ENCODE data around the gene CREB5.

CREB5 gene

DNA sequence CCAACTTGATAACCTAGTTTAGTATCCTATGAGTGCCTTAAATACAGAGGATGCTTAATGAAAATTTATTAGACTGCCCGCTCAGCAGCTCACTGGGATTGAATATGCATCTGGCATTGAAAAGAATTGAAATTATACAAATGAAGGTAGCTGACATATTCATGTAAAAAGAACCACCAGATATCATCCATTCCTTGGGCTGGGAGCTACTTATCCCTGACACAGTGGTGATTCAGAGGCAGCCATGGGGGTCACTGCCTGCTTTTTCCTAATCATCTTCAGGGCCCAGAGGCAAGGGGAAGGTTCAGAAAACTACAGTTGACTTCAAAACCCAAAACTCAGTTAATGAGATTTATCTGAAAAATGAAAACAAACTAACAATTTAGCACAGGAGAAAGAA lies 424.9 kb downstream of the CREB5 start:
- no peak overlapping the region for H3K27ac Mint-ChIP-seq
- no peaks in the 10 kb centered on the region for H3K4me1 Mint-ChIP-seq
- ATAC-seq (replicated peaks) (no peak), DNase-seq (no peak)
- no peaks in the 10 kb centered on the region for H3K36me3 Mint-ChIP-seq
- H3K27me3 Mint-ChIP-seq, result peaks cover 4 to 6% of the 10 kb centered on the region in 2 donors
- H3K9me3 Mint-ChIP-seq, result peaks cover 0 to 1% of the 10 kb centered on the region in 2 donors
- no peak overlapping the region for H3K4me3 Mint-ChIP-seq

DNA sequence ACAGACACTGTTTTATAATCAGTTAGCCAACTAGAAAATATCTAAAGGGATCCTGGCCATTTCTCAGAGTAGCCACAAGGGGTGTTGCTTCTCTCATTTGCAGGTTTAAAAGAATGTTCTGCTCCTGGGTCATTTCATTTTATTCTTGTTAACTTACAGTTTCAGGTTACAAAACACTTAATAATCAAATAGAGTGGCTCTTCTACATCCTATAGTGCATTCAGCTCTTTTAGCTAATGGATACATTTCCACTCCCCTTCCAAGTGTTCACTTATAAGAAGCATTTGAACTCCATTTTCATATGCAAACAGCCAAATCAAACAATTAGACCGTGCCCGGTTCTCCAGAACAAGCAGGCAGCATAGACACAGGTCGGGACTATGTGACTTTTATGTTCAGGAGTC lies 428.3 kb downstream of the CREB5 start:
- H3K4me3 Mint-ChIP-seq, result no peak overlapping the region
- H3K36me3 Mint-ChIP-seq, result no peaks in the 10 kb centered on the region
- H3K27ac Mint-ChIP-seq, result no peak overlapping the region
- ATAC-seq (replicated peaks), result no peak
- H3K9me3 Mint-ChIP-seq, result peaks cover 0 to 1% of the 10 kb centered on the region in 2 donors
- no peak for DNase-seq
- H3K27me3 Mint-ChIP-seq, result peaks cover 13 to 20% of the 10 kb centered on the region in 2 donors
- H3K4me1 Mint-ChIP-seq, result no peaks in the 10 kb centered on the region

DNA sequence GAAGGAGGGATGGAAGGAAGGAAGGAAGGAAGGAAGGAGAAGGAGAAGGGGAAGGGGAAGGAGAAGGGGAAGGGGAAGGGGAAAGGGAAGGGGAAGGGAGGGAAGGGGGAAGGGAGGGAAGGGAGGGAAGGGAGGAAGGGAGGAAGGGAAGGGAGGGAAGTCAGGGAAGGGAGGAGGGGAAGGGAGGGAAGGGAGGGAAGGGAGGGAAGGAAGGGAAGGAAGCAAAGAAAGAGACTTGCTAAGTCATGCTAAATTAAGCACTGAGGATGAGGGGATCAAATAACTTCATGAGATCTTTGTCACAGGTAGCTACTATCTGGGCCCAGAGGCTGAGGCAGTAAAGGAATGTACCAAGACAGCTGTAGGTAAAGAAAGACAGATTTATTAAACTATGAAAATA lies 429.4 kb downstream of the CREB5 start:
- H3K4me1 Mint-ChIP-seq, result no peaks in the 10 kb centered on the region
- no peak for ATAC-seq (replicated peaks)
- no peaks in the 10 kb centered on the region for H3K36me3 Mint-ChIP-seq
- H3K4me3 Mint-ChIP-seq, result no peak overlapping the region
- peaks cover 13 to 21% of the 10 kb centered on the region in 2 donors for H3K27me3 Mint-ChIP-seq
- H3K27ac Mint-ChIP-seq, result no peak overlapping the region
- no peak for DNase-seq
- peaks cover 0 to 1% of the 10 kb centered on the region in 2 donors for H3K9me3 Mint-ChIP-seq

DNA sequence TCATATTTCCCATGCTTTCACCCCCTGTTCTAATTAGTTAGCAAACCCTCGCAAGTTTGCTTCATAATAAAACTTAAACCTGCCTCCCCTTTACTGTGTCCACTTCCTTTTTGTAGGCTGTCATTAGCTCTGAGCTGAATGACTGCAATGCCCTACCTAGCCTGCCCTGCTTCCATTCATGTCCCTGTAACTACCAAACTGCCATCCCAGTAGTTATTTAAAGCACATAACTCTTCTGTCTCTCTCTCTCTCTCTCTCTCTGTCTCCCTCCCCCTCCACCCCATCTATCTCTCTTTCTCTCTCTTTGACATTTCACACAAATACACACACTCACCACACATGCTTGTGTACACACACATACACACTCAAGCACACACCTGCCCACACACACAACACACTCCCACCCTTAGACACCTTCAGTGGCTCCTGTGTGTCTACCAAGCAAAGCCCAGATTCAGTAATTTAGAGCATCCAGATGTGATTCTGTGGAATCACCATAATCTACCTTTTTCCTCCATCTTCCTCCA lies 430.5 kb downstream of the CREB5 start:
- DNase-seq (no peak), ATAC-seq (replicated peaks) (no peak)
- Mint-ChIP-seq H3K9me3 (peaks cover 0 to 1% of the 10 kb centered on the region in 2 donors), H3K27ac (no peak overlapping the region), H3K36me3 (no peaks in the 10 kb centered on the region), H3K4me1 (no peaks in the 10 kb centered on the region), H3K27me3 (peaks cover 13 to 21% of the 10 kb centered on the region in 2 donors), H3K4me3 (no peak overlapping the region)

DNA sequence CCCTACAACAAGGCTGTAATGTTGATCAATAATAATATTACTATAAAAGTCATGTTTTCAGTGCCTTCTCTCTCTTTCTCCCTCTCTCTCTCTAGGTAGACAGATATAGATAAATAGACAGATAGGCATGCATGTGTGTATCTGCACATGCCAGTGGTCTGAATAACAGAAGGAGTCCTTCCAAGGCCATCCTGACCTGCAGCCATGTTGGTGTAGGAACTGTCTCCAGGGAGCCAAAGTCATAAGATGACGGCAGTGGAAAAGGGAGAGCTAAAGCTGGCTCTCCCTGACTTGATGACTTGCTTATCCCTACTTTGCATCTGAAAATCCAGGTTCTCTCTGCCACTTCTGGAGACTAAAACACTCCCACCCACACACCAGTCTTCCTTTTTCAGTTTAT lies 432.8 kb downstream of the CREB5 start:
- Mint-ChIP-seq H3K4me1 (no peaks in the 10 kb centered on the region), H3K27me3 (peaks cover 24 to 26% of the 10 kb centered on the region in 2 donors), H3K27ac (no peak overlapping the region), H3K36me3 (no peaks in the 10 kb centered on the region), H3K4me3 (no peak overlapping the region), H3K9me3 (no peaks in the 10 kb centered on the region)
- DNase-seq (no peak), ATAC-seq (replicated peaks) (no peak)

DNA sequence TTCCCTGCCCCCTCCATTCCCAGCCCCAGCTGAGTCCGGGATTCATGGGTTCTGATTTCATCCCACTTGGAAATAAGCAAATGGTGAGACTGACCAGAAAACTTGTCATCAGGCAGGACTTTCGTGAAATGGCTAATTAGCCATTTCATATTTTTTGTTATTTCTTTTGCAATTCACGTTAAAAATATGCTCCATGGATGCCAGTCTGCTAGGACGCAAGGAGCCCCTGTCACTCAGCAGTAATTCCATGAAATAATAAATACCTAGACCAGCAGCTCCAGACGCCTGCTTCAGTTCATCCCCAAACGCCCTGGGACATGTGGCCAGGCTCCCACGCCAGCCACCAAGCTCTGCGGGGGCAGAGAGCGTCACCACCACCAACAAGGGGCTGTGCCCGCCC lies 434.9 kb downstream of the CREB5 start:
- H3K9me3 Mint-ChIP-seq, result no peaks in the 10 kb centered on the region
- no peak overlapping the region for H3K27ac Mint-ChIP-seq
- H3K27me3 Mint-ChIP-seq, result peaks cover 25 to 33% of the 10 kb centered on the region in 2 donors
- no peaks in the 10 kb centered on the region for H3K36me3 Mint-ChIP-seq
- DNase-seq, result no peak
- no peak overlapping the region for H3K4me3 Mint-ChIP-seq
- H3K4me1 Mint-ChIP-seq, result no peaks in the 10 kb centered on the region
- no peak for ATAC-seq (replicated peaks)

DNA sequence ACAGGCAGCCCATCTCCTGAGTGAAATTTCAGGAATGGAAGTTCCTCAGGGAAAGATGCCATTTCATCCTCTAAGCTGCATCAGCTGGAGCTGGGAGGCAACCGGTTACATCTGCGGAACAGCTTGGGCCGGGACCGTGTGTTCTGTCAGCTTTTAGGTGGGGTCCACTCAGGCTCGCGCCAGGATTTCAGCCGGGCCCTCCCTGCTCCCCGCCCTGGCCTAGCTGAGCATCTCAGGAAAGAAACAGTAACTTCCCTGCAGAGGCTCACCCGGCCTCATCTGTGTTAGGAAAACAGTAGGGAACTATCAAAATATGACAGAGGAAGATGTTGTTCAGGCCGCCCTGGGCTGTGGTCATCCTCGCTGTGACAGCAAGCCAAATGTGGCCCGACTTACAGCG lies 435.4 kb downstream of the CREB5 start:
- Mint-ChIP-seq H3K27ac (no peak overlapping the region), H3K9me3 (no peaks in the 10 kb centered on the region), H3K36me3 (no peaks in the 10 kb centered on the region), H3K27me3 (peaks cover 22 to 28% of the 10 kb centered on the region in 2 donors), H3K4me3 (no peak overlapping the region), H3K4me1 (no peaks in the 10 kb centered on the region)
- ATAC-seq (replicated peaks) (no peak), DNase-seq (no peak)

DNA sequence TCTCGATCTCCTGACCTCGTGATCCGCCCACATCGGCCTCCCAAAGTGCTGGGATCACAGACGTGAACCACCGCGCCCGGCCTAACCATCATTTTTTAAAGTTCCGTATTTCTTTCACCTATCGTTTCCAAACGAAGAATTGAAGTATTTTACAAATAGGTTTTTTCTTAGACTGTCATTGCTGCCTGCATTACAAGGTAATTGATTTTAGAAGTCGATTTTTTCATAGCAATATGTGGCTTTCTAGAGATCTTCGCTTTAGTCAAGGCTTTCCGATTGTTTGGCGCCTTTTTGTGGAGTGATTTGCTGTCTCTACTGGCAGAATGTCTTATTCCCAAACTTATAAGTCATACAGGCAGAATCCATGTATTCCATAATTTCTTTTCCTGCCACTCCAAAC lies 436.6 kb downstream of the CREB5 start:
- H3K36me3 Mint-ChIP-seq, result no peaks in the 10 kb centered on the region
- DNase-seq, result no peak
- H3K9me3 Mint-ChIP-seq, result no peaks in the 10 kb centered on the region
- H3K27ac Mint-ChIP-seq, result no peak overlapping the region
- peaks cover 4 to 9% of the 10 kb centered on the region in 2 donors for H3K4me1 Mint-ChIP-seq
- ATAC-seq (replicated peaks), result no peak
- no peak overlapping the region for H3K4me3 Mint-ChIP-seq
- peaks cover 25 to 31% of the 10 kb centered on the region in 2 donors for H3K27me3 Mint-ChIP-seq

DNA sequence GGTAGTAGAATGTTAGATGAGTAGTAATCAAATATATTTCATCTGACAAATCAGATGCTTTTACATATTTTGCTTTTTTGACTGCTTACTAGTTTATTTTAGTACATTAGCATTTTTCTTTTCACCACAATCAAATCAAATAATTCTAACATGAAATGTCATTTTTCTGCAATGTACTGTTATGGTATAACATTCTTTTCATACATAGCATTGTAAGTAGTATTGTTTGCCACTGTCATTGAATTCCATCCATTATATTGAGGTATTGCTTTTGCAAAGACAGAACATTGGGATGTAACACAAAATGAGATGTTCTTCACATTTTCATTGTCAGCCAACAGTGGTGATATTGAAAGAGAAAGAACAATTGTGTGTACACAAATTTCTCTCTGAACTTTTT lies 438.4 kb downstream of the CREB5 start:
- no peaks in the 10 kb centered on the region for H3K36me3 Mint-ChIP-seq
- peaks cover 9 to 16% of the 10 kb centered on the region in 2 donors for H3K4me1 Mint-ChIP-seq
- DNase-seq (no peak), ATAC-seq (replicated peaks) (no peak)
- H3K27me3 Mint-ChIP-seq, result peaks cover 40 to 43% of the 10 kb centered on the region in 2 donors
- no peak overlapping the region for H3K27ac Mint-ChIP-seq
- no peak overlapping the region for H3K4me3 Mint-ChIP-seq
- no peaks in the 10 kb centered on the region for H3K9me3 Mint-ChIP-seq

DNA sequence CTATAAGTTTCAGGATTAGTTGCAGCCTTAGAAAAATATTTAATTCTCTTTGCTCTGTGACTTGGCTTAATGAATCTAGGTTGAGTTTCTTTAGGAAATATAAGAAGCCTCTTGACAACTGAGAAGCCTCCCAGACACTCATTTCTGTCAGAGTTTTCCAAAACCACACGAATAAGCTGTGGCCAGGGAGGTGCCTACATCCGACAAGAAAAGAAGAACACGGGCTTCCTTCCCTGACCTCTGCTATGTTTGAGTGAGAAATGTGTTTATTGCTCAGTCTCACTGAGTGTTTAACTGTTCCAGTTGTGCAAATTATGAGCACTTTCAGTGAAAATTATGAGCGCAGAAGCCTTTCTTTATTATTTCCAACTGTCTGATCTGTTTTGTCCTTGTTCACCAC lies 440.8 kb downstream of the CREB5 start:
- H3K27ac Mint-ChIP-seq, result no peak overlapping the region
- H3K4me1 Mint-ChIP-seq, result peaks cover 9 to 16% of the 10 kb centered on the region in 2 donors
- ATAC-seq (replicated peaks), result no peak
- no peak for DNase-seq
- peak overlapping the region; percentile 44 to 95 for H3K4me3 Mint-ChIP-seq
- H3K36me3 Mint-ChIP-seq, result no peaks in the 10 kb centered on the region
- no peaks in the 10 kb centered on the region for H3K9me3 Mint-ChIP-seq
- peaks cover 53 to 62% of the 10 kb centered on the region in 2 donors for H3K27me3 Mint-ChIP-seq

DNA sequence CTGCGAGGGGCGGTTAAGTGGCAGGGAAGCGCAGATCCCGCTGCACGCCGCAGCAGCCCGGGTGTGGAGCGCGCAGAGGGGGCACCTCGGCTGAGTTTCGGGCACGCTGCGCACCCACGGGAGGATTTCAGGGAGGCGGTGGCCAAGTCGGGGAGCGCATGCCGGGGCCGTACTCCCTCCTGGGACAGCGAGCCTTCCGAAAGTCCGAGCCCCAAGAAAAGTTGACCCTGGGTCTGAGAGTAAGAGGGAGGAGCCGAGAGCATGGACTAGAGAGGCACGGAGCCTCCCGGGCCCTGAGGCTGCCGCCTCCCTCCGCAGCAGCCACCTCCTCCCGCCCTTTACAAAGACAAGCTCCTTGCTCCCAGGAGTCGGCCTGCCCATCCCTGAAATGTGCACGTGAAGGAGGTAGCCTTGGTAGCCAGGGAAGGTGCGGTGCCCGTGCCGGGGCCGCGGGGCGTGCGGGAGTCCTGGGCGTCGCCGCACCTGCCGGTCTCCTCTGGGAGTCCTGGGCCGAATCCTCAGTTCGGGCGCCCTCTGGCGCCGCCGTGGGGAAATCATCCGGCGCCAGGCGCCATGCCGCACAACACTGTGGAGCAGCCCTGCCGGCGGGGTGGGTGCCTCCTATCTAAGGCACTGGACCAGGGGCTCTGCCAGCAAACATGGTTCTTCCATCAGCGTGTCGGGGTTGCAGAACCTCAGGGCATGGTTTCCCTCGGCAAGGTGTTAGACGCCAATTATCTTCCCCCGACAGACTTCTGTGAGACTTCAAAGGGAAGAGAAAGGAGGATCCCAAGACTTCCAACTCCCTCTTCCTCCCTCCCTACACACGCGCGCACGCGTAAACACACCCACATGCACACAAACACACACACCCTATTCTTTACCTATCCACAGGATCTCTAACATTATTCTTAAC lies 441.8 kb downstream of the CREB5 start:
- H3K27ac Mint-ChIP-seq, result no peak overlapping the region
- H3K4me1 Mint-ChIP-seq, result peaks cover 9 to 16% of the 10 kb centered on the region in 2 donors
- ATAC-seq (replicated peaks), result peak; percentile 99
- H3K4me3 Mint-ChIP-seq, result peak overlapping the region; percentile 85 to 95
- H3K9me3 Mint-ChIP-seq, result no peaks in the 10 kb centered on the region
- peaks cover 51 to 67% of the 10 kb centered on the region in 2 donors for H3K27me3 Mint-ChIP-seq
- no peaks in the 10 kb centered on the region for H3K36me3 Mint-ChIP-seq
- peak; percentile 81 for DNase-seq

DNA sequence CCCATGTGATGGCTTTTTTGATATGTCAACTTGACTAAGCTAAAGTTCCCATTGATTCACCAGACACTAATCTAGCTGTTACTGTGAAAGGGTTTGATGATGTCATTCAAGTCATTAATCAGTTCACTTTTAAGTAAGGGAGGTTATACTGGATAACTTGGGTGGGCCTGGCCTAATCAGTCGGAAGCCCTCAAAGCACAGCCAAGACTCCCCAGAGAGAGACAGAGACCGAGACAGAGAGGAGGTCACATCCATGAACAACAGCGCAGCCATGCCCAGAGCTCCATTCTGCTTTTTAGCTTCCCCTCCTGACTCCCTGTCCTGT lies 442.4 kb downstream of the CREB5 start:
- no peak for DNase-seq
- ATAC-seq (replicated peaks), result no peak
- Mint-ChIP-seq H3K27ac (no peak overlapping the region), H3K36me3 (no peaks in the 10 kb centered on the region), H3K9me3 (no peaks in the 10 kb centered on the region), H3K4me1 (peaks cover 9 to 16% of the 10 kb centered on the region in 2 donors), H3K4me3 (peak overlapping the region in 1 of 2 donors; percentile 85), H3K27me3 (peaks cover 55 to 64% of the 10 kb centered on the region in 2 donors)

DNA sequence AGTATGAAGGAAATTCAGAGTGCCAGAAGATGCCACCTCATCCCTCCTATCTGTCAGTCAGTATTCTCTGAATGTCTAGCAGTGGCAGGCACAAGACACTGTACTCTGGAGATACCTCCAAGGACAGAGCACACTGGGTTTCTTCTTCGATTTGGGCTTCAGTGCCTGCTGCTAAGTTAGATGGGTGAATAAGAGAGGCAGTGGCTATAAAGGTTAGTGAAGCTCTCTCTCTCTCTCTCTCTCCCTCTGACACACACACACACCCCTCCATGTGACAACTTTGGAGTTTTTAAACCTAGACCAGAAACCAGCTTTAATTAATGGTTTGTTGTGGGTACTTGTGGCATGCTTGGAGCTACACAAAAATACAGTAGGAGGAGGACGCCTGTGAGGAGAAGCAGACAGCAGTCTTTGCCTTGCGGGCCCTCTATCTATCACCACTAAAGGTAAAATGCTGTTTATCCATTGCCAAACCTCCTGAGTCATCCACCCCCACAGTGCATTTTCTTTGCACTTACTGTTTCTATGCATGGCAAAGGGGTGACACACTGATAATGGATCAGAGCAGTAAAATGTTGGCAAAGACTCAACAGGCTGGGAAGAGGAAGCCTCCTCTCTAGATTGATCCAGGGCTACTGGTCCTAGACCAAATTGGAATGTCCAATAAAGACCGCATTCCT lies 443.4 kb downstream of the CREB5 start:
- Mint-ChIP-seq H3K27me3 (peaks cover 61 to 66% of the 10 kb centered on the region in 2 donors), H3K4me1 (peaks cover 9 to 16% of the 10 kb centered on the region in 2 donors), H3K36me3 (no peaks in the 10 kb centered on the region), H3K4me3 (no peak overlapping the region), H3K9me3 (no peaks in the 10 kb centered on the region), H3K27ac (no peak overlapping the region)
- no peak for DNase-seq
- no peak for ATAC-seq (replicated peaks)

DNA sequence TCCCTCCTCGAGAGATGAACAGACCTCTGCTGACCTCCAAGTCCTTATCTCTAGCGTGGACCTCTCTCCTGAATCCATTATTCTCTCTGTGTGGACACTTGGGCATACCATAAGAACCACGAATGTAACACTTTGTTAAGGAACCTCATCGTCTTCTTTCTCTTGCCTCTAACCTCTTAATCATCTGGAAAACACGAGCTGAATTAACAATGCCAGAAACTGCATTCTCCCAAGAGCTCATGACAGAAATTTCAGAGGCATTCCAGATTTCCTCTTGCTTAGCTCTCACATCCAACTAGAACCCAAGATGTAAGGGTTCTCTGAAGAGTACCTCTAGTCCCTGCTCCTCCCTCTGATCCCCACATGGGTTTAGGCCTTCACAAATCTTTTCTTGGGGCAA lies 444.3 kb downstream of the CREB5 start:
- Mint-ChIP-seq H3K27me3 (peaks cover 54 to 67% of the 10 kb centered on the region in 2 donors), H3K27ac (no peak overlapping the region), H3K9me3 (no peaks in the 10 kb centered on the region), H3K4me1 (peaks cover 9 to 16% of the 10 kb centered on the region in 2 donors), H3K36me3 (no peaks in the 10 kb centered on the region), H3K4me3 (no peak overlapping the region)
- DNase-seq (no peak), ATAC-seq (replicated peaks) (no peak)

DNA sequence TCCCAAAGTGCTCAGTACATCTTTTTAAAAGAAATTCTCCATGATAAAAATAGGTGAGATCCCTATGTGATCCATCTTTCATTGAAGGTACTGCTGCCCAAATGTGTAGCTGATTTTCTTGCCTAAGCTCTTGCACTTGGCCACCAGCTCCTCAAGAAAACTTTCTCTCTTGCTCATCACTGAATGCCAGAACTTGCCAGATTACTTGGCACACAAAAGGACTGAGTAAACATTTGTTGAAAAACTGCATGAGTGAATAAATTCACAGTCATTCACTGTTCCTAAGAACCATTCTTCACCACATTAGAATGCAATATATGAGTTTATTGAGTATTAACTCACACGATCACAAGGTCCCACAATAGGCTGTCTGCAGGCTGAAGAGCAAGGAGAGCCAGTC lies 445.9 kb downstream of the CREB5 start:
- Mint-ChIP-seq H3K4me1 (peaks cover 9 to 14% of the 10 kb centered on the region in 2 donors), H3K9me3 (no peaks in the 10 kb centered on the region), H3K27me3 (peaks cover 57 to 75% of the 10 kb centered on the region in 2 donors), H3K27ac (peak overlapping the region; percentile 56), H3K4me3 (no peak overlapping the region), H3K36me3 (no peaks in the 10 kb centered on the region)
- no peak for ATAC-seq (replicated peaks)
- DNase-seq, result no peak
